MM.1S (cell line): ENCODE results near the gene LHB.

Experiments used
- EZH2 ChIP-seq: fragments of 300-600 bp; sonication (generic); optimal IDR thresholded peaks from 2 replicates; pipeline ENCODE3; 2017; ENCODE audit warnings: low read depth, mild to moderate bottlenecking, antibody characterized with exemption, low read length, mixed read lengths
- EZH2phosphoT487 ChIP-seq: fragments of 300-600 bp; sonication (generic); IDR thresholded peaks from 2 replicates; pipeline ENCODE4 v1.6.1; 2018; ENCODE audit warnings: antibody characterized with exemption, low read length
- TF ChIP-seq, protein P1 (sequence below): fragments of 300-600 bp; sonication (generic); IDR thresholded peaks from 2 replicates; pipeline ENCODE4 v1.5.1; 2016; ENCODE audit warnings: antibody characterized with exemption, low read length, mixed read lengths

GRCh38 chr19:49009828-49010227 lies 7.1 kb downstream of the LHB start:
- TF ChIP-seq EZH2 (no peak), EZH2phosphoT487 (no peak)
- TF ChIP-seq, protein P1, sequence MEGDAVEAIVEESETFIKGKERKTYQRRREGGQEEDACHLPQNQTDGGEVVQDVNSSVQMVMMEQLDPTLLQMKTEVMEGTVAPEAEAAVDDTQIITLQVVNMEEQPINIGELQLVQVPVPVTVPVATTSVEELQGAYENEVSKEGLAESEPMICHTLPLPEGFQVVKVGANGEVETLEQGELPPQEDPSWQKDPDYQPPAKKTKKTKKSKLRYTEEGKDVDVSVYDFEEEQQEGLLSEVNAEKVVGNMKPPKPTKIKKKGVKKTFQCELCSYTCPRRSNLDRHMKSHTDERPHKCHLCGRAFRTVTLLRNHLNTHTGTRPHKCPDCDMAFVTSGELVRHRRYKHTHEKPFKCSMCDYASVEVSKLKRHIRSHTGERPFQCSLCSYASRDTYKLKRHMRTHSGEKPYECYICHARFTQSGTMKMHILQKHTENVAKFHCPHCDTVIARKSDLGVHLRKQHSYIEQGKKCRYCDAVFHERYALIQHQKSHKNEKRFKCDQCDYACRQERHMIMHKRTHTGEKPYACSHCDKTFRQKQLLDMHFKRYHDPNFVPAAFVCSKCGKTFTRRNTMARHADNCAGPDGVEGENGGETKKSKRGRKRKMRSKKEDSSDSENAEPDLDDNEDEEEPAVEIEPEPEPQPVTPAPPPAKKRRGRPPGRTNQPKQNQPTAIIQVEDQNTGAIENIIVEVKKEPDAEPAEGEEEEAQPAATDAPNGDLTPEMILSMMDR, result no peak
